ENCODE measurements around the gene ROR1.

- no peak for TF ChIP-seq CTCF (IDR thresholded peaks at IDR 0.05)
- TF ChIP-seq POLR2A (IDR thresholded peaks at IDR 0.05) = no peak
These were observed 363.6 kb downstream of the ROR1 start for GRCh38 chr1:64137412-64137803.

Measured in testis (tissue), 2 donors.